Sigmoid colon (tissue), 4 donors: Measurements from ENCODE around the gene IP6K3.

Source experiments
- EP300 ChIP-seq, 4 donors: sonication (generic); formaldehyde crosslinking; IDR thresholded peaks; one replicate each; pipeline ENCODE4 v1.6.1; 2017; ENCODE audit warnings: antibody characterized with exemption in 4 of 4
- POLR2AphosphoS5 ChIP-seq, 4 donors: sonication (generic); formaldehyde crosslinking; IDR thresholded peaks; one replicate each; pipeline ENCODE4 v1.6.1; 2017; ENCODE audit warnings: antibody characterized with exemption in 4 of 4
- TF ChIP-seq, protein P1 (sequence below), 4 experiments: fragments of 450-650 bp in 3 of 4; fragments of 200-600 bp in 1 of 4; IDR thresholded peaks; one replicate each; pipeline ENCODE4 v1.5.1; 2016 to 2019; ENCODE audit warnings: antibody characterized with exemption in 4 of 4, mild to moderate bottlenecking in 3 of 4, moderate library complexity in 2 of 4

DNA sequence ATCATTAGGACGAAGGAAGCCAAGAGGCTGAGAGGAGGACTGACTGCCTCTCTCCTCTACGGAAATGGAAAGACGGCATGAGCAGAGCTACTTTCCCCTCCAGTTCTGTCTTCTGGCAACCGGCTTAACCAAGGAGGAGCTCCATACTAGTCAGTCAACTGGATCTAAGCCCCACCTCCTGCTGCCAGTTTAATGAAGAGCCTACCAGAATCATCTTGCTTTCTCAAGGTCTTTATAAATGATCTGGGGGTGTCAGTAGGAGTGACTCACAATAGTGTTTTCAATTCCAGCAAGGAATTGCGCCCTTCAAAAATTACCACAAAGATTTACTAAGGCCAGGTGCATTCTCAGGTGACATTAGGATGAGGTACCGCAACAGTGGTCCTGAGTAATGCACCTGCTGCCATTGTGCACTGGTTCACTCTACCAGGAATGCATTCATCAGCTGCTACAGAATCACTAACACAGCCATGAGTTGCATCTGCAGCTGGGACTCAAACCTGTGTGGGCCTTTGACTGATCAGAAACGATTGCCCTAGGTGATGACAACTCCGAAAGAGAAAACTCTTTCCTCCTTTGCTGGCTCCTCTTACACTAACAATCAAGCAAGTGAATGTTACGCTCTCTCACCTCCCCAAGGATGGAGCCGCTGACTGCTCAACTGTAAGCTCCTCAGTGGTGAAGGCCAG is 38.0 kb downstream of the IP6K3 start:
- TF ChIP-seq, protein P1, sequence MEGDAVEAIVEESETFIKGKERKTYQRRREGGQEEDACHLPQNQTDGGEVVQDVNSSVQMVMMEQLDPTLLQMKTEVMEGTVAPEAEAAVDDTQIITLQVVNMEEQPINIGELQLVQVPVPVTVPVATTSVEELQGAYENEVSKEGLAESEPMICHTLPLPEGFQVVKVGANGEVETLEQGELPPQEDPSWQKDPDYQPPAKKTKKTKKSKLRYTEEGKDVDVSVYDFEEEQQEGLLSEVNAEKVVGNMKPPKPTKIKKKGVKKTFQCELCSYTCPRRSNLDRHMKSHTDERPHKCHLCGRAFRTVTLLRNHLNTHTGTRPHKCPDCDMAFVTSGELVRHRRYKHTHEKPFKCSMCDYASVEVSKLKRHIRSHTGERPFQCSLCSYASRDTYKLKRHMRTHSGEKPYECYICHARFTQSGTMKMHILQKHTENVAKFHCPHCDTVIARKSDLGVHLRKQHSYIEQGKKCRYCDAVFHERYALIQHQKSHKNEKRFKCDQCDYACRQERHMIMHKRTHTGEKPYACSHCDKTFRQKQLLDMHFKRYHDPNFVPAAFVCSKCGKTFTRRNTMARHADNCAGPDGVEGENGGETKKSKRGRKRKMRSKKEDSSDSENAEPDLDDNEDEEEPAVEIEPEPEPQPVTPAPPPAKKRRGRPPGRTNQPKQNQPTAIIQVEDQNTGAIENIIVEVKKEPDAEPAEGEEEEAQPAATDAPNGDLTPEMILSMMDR (IDR thresholded peaks at IDR 0.05) = no peak
- TF ChIP-seq POLR2AphosphoS5 (IDR thresholded peaks at IDR 0.05) (no peak), EP300 (IDR thresholded peaks at IDR 0.05) (no peak)
